HL-60 (cell line): ENCODE data around the gene BDH1.
"Not testable (repeated sequence)": the region's sequence is repeated elsewhere in the genome, so short reads cannot be mapped to it uniquely, and the experiment has no call there.

ENCODE experiments used
- DNase-seq, 2 experiments: peaks; one replicate each; pipeline ENCODE4 v3.0.0-alpha.2; 2010 to 2020; ENCODE audit warnings: low read depth in 1 of 2, low spot score in 1 of 2
- H3K27ac ChIP-seq: fragments of 250-450 bp; sonication (Bioruptor Pico); replicated peaks from 2 replicates; pipeline ENCODE4 v1.5.1; 2020; ENCODE audit warnings: mild to moderate bottlenecking, moderate library complexity
- H3K27me3 ChIP-seq: fragments of 250-450 bp; sonication (Bioruptor Pico); 2 replicates; pipeline ENCODE4 v1.5.1; 2021; ENCODE audit warnings: mild to moderate bottlenecking, moderate library complexity; ENCODE audit not compliant: insufficient read depth, poor library complexity, severe bottlenecking
- H3K4me3 ChIP-seq: replicated peaks from 2 replicates; pipeline ENCODE4 v1.5.1; 2011; ENCODE audit warnings: mild to moderate bottlenecking, control low read depth, low read length; ENCODE audit not compliant: insufficient read depth
- CTCF ChIP-seq: IDR thresholded peaks from one replicate; pipeline ENCODE4 v1.5.1; 2011; ENCODE audit warnings: low read length, control low read depth, inconsistent platforms; ENCODE audit not compliant: insufficient read depth
- GABPA ChIP-seq: IDR thresholded peaks from 2 replicates; pipeline ENCODE4 v1.6.1; 2012; ENCODE audit warnings: low read depth
- POLR2AphosphoS5 ChIP-seq: IDR thresholded peaks from 2 replicates; pipeline ENCODE4 v1.6.1; 2012; ENCODE audit warnings: low read depth
- SPI1 ChIP-seq: IDR thresholded peaks from 2 replicates; pipeline ENCODE4 v1.6.1; 2012; ENCODE audit warnings: low read depth, mild to moderate bottlenecking, borderline replicate concordance
- TF ChIP-seq, protein P1 (sequence below): IDR thresholded peaks from 2 replicates; pipeline ENCODE4 v1.6.1; 2012; ENCODE audit warnings: low read depth; ENCODE audit not compliant: insufficient replicate concordance

The BDH1 gene

DNA sequence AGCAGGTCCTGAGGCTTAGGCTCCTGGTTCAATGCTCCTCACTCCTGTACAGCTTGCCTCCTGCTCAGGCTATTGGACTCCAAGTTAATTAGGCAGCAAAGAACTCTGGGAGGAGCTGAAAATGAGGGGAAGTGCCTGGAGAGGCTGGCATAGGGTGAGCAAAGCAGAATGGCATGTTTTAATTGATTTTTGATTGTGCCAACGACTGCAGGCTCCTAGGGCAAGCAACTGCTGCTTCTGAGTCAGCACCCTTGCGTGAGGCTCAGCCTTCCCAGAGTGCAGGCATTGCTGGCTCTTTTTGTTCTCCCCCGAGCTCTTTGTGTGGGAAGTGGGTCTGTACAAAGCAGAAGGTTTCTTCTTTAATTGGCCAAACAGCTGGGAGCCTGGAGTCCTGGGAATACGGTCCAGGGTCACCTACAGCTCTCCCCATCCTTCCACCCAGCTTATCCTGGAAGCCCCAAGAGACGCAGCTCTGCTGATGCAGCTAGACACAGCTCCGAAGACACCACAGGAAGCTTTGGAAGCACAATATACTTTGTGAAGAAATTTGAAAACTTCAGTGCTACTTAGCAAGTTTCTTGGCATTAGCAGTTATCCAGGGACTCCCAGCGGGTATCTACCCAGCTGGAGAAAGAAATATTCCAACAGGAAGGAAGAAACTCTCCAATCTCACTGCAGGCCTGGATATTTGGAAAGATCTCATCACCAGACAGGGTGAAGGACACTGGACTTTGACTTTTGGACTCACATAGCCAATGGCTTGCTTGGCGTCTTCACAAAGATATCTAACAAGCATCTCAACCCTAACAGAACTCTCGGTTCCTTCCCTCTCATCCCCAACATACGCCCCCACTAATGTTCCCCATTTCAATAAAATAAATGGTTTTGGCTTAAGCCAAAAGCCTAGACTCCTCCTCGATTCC lies 76.8 kb downstream of the BDH1 start:
- Histone ChIP-seq H3K27me3 (no peaks in the 10 kb centered on the region), H3K27ac (no peak overlapping the region), H3K4me3 (no peak overlapping the region)
- no peak for DNase-seq
- TF ChIP-seq SPI1: no peak
- no peak for TF ChIP-seq CTCF
- no peak for TF ChIP-seq POLR2AphosphoS5
- no peak for TF ChIP-seq GABPA

DNA sequence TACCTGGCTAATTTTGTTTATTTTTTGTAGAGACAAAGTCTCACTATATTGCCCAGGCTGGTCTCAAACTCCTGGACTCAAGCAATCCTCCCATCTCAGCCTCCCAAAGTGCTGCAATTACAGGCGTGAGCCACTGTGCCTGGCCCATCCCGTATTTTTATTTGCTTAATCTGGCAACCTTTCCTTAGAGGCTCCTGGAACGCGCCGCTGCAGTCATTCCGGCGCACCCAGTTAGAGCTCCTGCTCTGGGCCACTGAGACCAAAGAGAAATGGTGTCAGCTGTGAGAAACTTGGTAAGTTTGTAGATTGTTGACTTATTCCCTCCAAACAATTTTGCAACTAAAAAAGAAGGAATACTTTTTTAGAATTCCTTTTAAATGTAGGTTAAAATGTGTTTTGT lies 78.0 kb downstream of the BDH1 start:
- DNase-seq, H3K4me3 ChIP-seq, H3K27ac ChIP-seq, H3K27me3 ChIP-seq: not testable (repeated sequence)

DNA sequence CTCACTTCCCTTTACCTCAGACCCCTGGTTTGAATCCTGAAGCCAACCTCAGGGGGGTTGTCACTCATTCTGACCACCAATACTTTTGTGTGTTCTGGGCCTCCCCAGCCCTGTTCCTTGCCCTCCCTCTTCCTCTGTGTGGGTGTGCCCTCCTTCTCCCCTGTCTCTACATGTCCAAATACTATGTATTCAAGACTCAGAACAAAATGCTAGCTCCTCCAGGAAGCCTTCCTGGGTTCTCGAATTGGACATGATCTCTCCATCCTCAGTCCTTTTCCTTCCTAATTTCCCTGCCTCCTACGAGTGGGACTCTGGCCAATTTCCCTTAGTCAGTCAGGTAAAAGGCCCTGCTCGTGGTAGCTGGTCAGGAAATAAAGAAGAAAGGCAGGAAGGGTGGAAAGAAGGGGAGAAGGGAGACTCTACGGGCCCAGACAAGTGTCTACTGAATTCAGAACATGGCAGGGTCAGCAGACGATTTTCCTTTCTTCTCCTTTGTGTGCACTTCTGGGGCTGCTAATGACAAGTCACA lies 79.7 kb downstream of the BDH1 start:
- H3K4me3 ChIP-seq: no peak overlapping the region
- H3K27ac ChIP-seq: no peak overlapping the region
- H3K27me3 ChIP-seq: no peaks in the 10 kb centered on the region
- DNase-seq: no peak
- TF ChIP-seq, protein P1, sequence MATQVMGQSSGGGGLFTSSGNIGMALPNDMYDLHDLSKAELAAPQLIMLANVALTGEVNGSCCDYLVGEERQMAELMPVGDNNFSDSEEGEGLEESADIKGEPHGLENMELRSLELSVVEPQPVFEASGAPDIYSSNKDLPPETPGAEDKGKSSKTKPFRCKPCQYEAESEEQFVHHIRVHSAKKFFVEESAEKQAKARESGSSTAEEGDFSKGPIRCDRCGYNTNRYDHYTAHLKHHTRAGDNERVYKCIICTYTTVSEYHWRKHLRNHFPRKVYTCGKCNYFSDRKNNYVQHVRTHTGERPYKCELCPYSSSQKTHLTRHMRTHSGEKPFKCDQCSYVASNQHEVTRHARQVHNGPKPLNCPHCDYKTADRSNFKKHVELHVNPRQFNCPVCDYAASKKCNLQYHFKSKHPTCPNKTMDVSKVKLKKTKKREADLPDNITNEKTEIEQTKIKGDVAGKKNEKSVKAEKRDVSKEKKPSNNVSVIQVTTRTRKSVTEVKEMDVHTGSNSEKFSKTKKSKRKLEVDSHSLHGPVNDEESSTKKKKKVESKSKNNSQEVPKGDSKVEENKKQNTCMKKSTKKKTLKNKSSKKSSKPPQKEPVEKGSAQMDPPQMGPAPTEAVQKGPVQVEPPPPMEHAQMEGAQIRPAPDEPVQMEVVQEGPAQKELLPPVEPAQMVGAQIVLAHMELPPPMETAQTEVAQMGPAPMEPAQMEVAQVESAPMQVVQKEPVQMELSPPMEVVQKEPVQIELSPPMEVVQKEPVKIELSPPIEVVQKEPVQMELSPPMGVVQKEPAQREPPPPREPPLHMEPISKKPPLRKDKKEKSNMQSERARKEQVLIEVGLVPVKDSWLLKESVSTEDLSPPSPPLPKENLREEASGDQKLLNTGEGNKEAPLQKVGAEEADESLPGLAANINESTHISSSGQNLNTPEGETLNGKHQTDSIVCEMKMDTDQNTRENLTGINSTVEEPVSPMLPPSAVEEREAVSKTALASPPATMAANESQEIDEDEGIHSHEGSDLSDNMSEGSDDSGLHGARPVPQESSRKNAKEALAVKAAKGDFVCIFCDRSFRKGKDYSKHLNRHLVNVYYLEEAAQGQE: no peak
- TF ChIP-seq CTCF (no peak), GABPA (no peak), SPI1 (no peak), POLR2AphosphoS5 (no peak)

- Histone ChIP-seq H3K4me3 (no peak overlapping the region), H3K27ac (no peak overlapping the region), H3K27me3 (no peaks in the 10 kb centered on the region)
- DNase-seq: no peak
- TF ChIP-seq, protein P1: no peak
- TF ChIP-seq CTCF: no peak
- no peak for TF ChIP-seq POLR2AphosphoS5
- no peak for TF ChIP-seq GABPA
- no peak for TF ChIP-seq SPI1
These were observed 80.3 kb downstream of the BDH1 start for GRCh38 chr3:197475514-197475913.
